ENCODE results near the gene DMRTA2.

DNA sequence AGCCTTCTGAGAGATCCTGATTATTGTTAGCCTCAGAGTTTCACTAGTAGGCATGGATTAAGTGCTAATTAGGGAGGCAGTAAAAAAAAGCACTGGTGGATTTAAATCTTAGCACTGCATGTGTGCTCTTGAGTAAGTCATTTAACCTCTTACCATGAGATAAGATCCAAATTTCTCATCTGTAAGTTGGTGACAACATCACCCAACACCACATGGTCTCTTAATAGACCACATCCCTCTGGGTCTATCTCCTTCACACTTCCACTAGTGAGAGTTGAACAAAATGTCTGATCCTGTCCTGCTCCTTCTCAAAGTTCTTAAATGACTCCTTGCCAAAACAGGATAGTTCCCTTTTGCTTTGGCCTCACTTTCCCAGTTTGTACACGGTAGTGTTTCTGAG lies 29.5 kb upstream of the DMRTA2 start:
- TF ChIP-seq GATA2 (IDR thresholded peaks at IDR 0.05; ENCODE audit: low read depth, low read length): no peak
- no peak for TF ChIP-seq GATA3 (IDR thresholded peaks at IDR 0.05; ENCODE audit: low read depth, low read length)

Measured in SH-SY5Y (cell line).